ENCODE measurements around the gene TRAF3.

DNA sequence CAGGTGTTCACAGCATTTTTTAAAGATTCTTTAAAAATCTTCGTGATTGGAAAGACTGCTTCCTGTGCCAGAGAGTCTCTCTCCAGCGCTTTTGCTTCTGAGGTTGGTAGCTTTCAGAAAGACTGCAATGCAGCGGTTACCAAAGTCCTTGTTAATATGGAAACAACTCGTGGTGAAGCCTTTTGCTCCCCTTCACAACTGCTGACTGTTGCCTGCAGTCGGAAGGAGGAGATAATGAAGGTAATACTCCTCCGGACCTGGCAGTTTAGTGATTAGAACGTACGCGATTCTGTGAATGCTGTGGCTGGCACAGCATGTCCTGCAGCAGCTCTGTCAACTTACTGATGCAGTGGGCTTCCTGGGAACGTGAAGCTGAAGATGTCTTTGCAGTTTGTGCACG is 50.9 kb downstream of the TRAF3 start:
- TF ChIP-seq, protein P1, sequence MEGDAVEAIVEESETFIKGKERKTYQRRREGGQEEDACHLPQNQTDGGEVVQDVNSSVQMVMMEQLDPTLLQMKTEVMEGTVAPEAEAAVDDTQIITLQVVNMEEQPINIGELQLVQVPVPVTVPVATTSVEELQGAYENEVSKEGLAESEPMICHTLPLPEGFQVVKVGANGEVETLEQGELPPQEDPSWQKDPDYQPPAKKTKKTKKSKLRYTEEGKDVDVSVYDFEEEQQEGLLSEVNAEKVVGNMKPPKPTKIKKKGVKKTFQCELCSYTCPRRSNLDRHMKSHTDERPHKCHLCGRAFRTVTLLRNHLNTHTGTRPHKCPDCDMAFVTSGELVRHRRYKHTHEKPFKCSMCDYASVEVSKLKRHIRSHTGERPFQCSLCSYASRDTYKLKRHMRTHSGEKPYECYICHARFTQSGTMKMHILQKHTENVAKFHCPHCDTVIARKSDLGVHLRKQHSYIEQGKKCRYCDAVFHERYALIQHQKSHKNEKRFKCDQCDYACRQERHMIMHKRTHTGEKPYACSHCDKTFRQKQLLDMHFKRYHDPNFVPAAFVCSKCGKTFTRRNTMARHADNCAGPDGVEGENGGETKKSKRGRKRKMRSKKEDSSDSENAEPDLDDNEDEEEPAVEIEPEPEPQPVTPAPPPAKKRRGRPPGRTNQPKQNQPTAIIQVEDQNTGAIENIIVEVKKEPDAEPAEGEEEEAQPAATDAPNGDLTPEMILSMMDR (IDR thresholded peaks at IDR 0.05; ENCODE audit: borderline replicate concordance, extremely low read depth, low read length, poor library complexity, severe bottlenecking) = no peak
- TF ChIP-seq EZH2 (IDR thresholded peaks at IDR 0.05; ENCODE audit: borderline replicate concordance, low read depth, low read length, severe bottlenecking) = no peak

All from DND-41 (cell line).